ENCODE data around the gene METTL22.

- TF ChIP-seq POLR2AphosphoS5 (IDR thresholded peaks at IDR 0.05) (no peak), POLR2A (IDR thresholded peaks at IDR 0.05) (no peak)
- TF ChIP-seq, protein P1, sequence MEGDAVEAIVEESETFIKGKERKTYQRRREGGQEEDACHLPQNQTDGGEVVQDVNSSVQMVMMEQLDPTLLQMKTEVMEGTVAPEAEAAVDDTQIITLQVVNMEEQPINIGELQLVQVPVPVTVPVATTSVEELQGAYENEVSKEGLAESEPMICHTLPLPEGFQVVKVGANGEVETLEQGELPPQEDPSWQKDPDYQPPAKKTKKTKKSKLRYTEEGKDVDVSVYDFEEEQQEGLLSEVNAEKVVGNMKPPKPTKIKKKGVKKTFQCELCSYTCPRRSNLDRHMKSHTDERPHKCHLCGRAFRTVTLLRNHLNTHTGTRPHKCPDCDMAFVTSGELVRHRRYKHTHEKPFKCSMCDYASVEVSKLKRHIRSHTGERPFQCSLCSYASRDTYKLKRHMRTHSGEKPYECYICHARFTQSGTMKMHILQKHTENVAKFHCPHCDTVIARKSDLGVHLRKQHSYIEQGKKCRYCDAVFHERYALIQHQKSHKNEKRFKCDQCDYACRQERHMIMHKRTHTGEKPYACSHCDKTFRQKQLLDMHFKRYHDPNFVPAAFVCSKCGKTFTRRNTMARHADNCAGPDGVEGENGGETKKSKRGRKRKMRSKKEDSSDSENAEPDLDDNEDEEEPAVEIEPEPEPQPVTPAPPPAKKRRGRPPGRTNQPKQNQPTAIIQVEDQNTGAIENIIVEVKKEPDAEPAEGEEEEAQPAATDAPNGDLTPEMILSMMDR (IDR thresholded peaks at IDR 0.05), result no peak
Measured at GRCh38 chr16:8632675-8633182, 11.2 kb downstream of the METTL22 start.

Data from prostate gland (tissue), 2 donors.